Measurements from ENCODE around the gene AKR1C2.
"Not testable (repeated sequence)": the region's sequence is repeated elsewhere in the genome, so short reads cannot be mapped to it uniquely, and the experiment has no call there.

GRCh38 chr10:4962308-4962707 lies 41.3 kb downstream of the AKR1C2 start:
- TF ChIP-seq EZH2phosphoT487 (IDR thresholded peaks at IDR 0.05; ENCODE audit: insufficient read depth, low read depth); EZH2 (IDR thresholded peaks at IDR 0.05; ENCODE audit: insufficient read depth, poor library complexity, severe bottlenecking): not testable (repeated sequence)
